HepG2 (cell line): ENCODE results near the gene UBL5. TPM values are rescaled to one million over a fixed set of nuclear protein-coding genes. Genes with fewer than 3 reads are reported as not detected.

Experiments used
- DDIT3 ChIP-seq: sonication (generic); formaldehyde crosslinking; IDR thresholded peaks from 2 replicates; pipeline ENCODE4 v1.4.0; 2020; ENCODE audit warnings: mild to moderate bottlenecking, missing genetic modification reagents
- DRAP1 ChIP-seq: IDR thresholded peaks from 2 replicates; pipeline ENCODE4 v1.6.1; 2016; ENCODE audit warnings: missing genetic modification reagents, missing compliant biosample characterization
- EEA1 ChIP-seq: sonication (generic); formaldehyde crosslinking; IDR thresholded peaks from 2 replicates; pipeline ENCODE4 v1.5.1; 2020; ENCODE audit warnings: mild to moderate bottlenecking, missing genetic modification reagents, borderline replicate concordance
- ELF4 ChIP-seq: sonication (generic); formaldehyde crosslinking; IDR thresholded peaks from 2 replicates; pipeline ENCODE4 v1.5.0; 2020; ENCODE audit warnings: missing genetic modification reagents, mild to moderate bottlenecking, moderate library complexity, borderline replicate concordance
- FIP1L1 ChIP-seq: fragments of 200-400 bp; formaldehyde crosslinking; IDR thresholded peaks from 2 replicates; pipeline ENCODE4 v1.6.1; 2018; ENCODE audit warnings: low read depth, mild to moderate bottlenecking, low read length, moderate library complexity, borderline replicate concordance; ENCODE audit not compliant: insufficient read depth
- GPN1 ChIP-seq: sonication (generic); formaldehyde crosslinking; IDR thresholded peaks from 2 replicates; pipeline ENCODE4 v1.5.1; 2020; ENCODE audit warnings: missing genetic modification reagents, borderline replicate concordance
- HCFC1 ChIP-seq: fragments of 150-350 bp; IDR thresholded peaks from 2 replicates; pipeline ENCODE4 v1.6.1; 2014; ENCODE audit warnings: low read depth, low read length
- HDAC2 ChIP-seq: sonication (generic); formaldehyde crosslinking; IDR thresholded peaks from 2 replicates; pipeline ENCODE4 v1.4.0; 2020; ENCODE audit warnings: missing genetic modification reagents
- HMGA1 ChIP-seq: sonication (generic); formaldehyde crosslinking; conservative IDR thresholded peaks from 2 replicates; pipeline ENCODE4 v1.4.0; 2020; ENCODE audit warnings: missing genetic modification reagents
- HNRNPLL ChIP-seq: fragments of 200-400 bp; formaldehyde crosslinking; IDR thresholded peaks from 2 replicates; pipeline ENCODE4 v1.6.1; 2017; ENCODE audit warnings: mild to moderate bottlenecking, low read depth, low read length; ENCODE audit not compliant: poor library complexity, severe bottlenecking
- MAFG ChIP-seq: sonication (generic); formaldehyde crosslinking; IDR thresholded peaks from 2 replicates; pipeline ENCODE4 v1.5.1; 2020; ENCODE audit warnings: mild to moderate bottlenecking, missing genetic modification reagents
- MAX ChIP-seq: IDR thresholded peaks from 2 replicates; pipeline ENCODE4 v1.6.1; 2012; ENCODE audit warnings: inconsistent platforms
- MTERF4 ChIP-seq: sonication (generic); formaldehyde crosslinking; IDR thresholded peaks from 2 replicates; pipeline ENCODE4 v1.8.0; 2023; ENCODE audit warnings: mild to moderate bottlenecking, missing genetic modification reagents
- NFE2L1 ChIP-seq: sonication (generic); formaldehyde crosslinking; IDR thresholded peaks from 2 replicates; pipeline ENCODE4 v1.4.0; 2020; ENCODE audit warnings: missing genetic modification reagents, mild to moderate bottlenecking, borderline replicate concordance
- NKX3-1 ChIP-seq: sonication (generic); formaldehyde crosslinking; IDR thresholded peaks from 2 replicates; pipeline ENCODE4 v1.5.0; 2020; ENCODE audit warnings: missing genetic modification reagents
- PAX8 ChIP-seq: sonication (generic); formaldehyde crosslinking; IDR thresholded peaks from 2 replicates; pipeline ENCODE4 v1.8.0; 2022; ENCODE audit warnings: mild to moderate bottlenecking, missing genetic modification reagents, borderline replicate concordance
- POLR2A ChIP-seq, 2 experiments: IDR thresholded peaks; 2 replicates each; pipeline ENCODE4 v1.6.1; 2011; ENCODE audit warnings: low read depth in 2 of 2, low read length in 2 of 2, mild to moderate bottlenecking in 1 of 2, moderate library complexity in 1 of 2; ENCODE audit not compliant: insufficient read depth in 1 of 2
- RFXAP ChIP-seq: sonication (generic); formaldehyde crosslinking; IDR thresholded peaks from 2 replicates; pipeline ENCODE4 v1.4.0; 2020; ENCODE audit warnings: missing genetic modification reagents, borderline replicate concordance
- RORA ChIP-seq: sonication (generic); formaldehyde crosslinking; IDR thresholded peaks from 2 replicates; pipeline ENCODE4 v1.5.0; 2020; ENCODE audit warnings: mild to moderate bottlenecking, missing genetic modification reagents, moderate library complexity
- SOX13 ChIP-seq, 3 experiments: fragments of 450-650 bp in 1 of 3; sonication (generic) in 1 of 3; formaldehyde crosslinking in 1 of 3; IDR thresholded peaks in 2 of 3; conservative IDR thresholded peaks in 1 of 3; 2 replicates each; pipeline versions ENCODE4 v1.5.0 to v1.6.1; 2016 to 2020; ENCODE audit warnings: antibody characterized with exemption in 1 of 3, mild to moderate bottlenecking in 1 of 3, missing compliant biosample characterization in 1 of 3, missing genetic modification reagents in 1 of 3, moderate library complexity in 1 of 3
- SP1 ChIP-seq, 2 experiments: fragments of 450-650 bp in 1 of 2; sonication (generic) in 1 of 2; formaldehyde crosslinking in 1 of 2; IDR thresholded peaks; 2 replicates each; pipeline versions ENCODE4 v1.4.0 to v1.6.1; 2016 to 2020; ENCODE audit warnings: missing genetic modification reagents in 1 of 2
- TBP ChIP-seq: sonication (generic); formaldehyde crosslinking; IDR thresholded peaks from 2 replicates; pipeline ENCODE4 v1.5.0; 2020; ENCODE audit warnings: missing genetic modification reagents
- TGIF2 ChIP-seq: IDR thresholded peaks from 2 replicates; pipeline ENCODE4 v1.6.1; 2016; ENCODE audit warnings: control low read depth, missing compliant biosample characterization
- XBP1 ChIP-seq: sonication (generic); formaldehyde crosslinking; IDR thresholded peaks from 2 replicates; pipeline ENCODE4 v1.5.0; 2020; ENCODE audit warnings: missing genetic modification reagents
- ZNF10 ChIP-seq: sonication (generic); formaldehyde crosslinking; IDR thresholded peaks from 2 replicates; pipeline ENCODE4 v1.4.0; 2020; ENCODE audit warnings: mild to moderate bottlenecking, low read depth, missing genetic modification reagents, borderline replicate concordance
- ZNF253 ChIP-seq: sonication (generic); formaldehyde crosslinking; IDR thresholded peaks from 2 replicates; pipeline ENCODE4 v1.8.0; 2022; ENCODE audit warnings: mild to moderate bottlenecking, missing genetic modification reagents, borderline replicate concordance
- ZNF775 ChIP-seq: sonication (generic); formaldehyde crosslinking; IDR thresholded peaks from 2 replicates; pipeline ENCODE4 v1.4.0; 2020; ENCODE audit warnings: missing genetic modification reagents, mild to moderate bottlenecking, moderate library complexity, borderline replicate concordance
- ZNF792 ChIP-seq: IDR thresholded peaks from 2 replicates; pipeline ENCODE4 v1.6.1; 2016
- polyA plus RNA-seq, 8 experiments: library from polyadenylated mRNA; depleted of rRNA in 3 of 8; stranded (reverse) in 7 of 8; unstranded in 1 of 8; fragments of >200 nt; fragmentation: Illumina TruSeq in 4 of 8; extraction: Trizol in 4 of 8; gene quantifications; 2 replicates each; pipeline versions ENCODE4 v1.2.1 to v1.2.3, GENCODE V29; 2011 to 2016; ENCODE audit warnings: low read depth in 4 of 8, missing spikeins in 1 of 8, mixed read lengths in 1 of 8; ENCODE audit not compliant: insufficient read depth in 1 of 8
- total RNA-seq, 5 experiments: library from RNA; depleted of rRNA; stranded (reverse); fragments of >200 nt; fragmentation: Illumina TruSeq; extraction: Trizol; gene quantifications; 2 replicates each; pipeline ENCODE4 v1.2.3, GENCODE V29; 2016; ENCODE audit warnings: low read depth in 1 of 5

UBL5 gene
- total and polyA plus RNA-seq, 2 of the 13 experiments (the other 11 are each of a cell fraction or from before 2014, with no cell fraction given), result 373 to 487 TPM

GRCh38 chr19:9827289-9828238, at the start of gene UBL5 (continued):
- TF ChIP-seq DRAP1 (CRISPR knock-in tag) (peak; percentile 89), ZNF792 (CRISPR knock-in tag) (peak; percentile 91), RORA (CRISPR knock-in tag) (no peak), ELF4 (CRISPR knock-in tag) (peak; percentile 57; the same call in 1 of the 2 replicates), HCFC1 (peak; percentile 70), GPN1 (CRISPR knock-in tag) (no peak), RFXAP (no peak; the same call in 1 of the 2 replicates), FIP1L1 (no peak), ZNF253 (CRISPR knock-in tag) (no peak), MAX (peak; percentile 64; the same call in 1 of the 2 replicates), DDIT3 (CRISPR knock-in tag) (no peak), MAFG (CRISPR knock-in tag) (no peak), HMGA1 (CRISPR knock-in tag) (no peak), NFE2L1 (no peak), POLR2A (IDR thresholded peaks at IDR 0.05; ENCODE audit: insufficient read depth in 1 of 2, low read depth in 2 of 2, low read length in 2 of 2) (peak; percentile 57 to 91), NKX3-1 (CRISPR knock-in tag) (0 out of 2 replicates have a peak, but pooled peaks have one; percentile 15), ZNF775 (CRISPR knock-in tag) (no peak), TBP (no peak), PAX8 (no peak), TGIF2 (CRISPR knock-in tag) (peak; percentile 52; the same call in 1 of the 2 replicates), HNRNPLL (no peak), SOX13 (IDR thresholded peaks at IDR 0.05) (no peak), SOX13 (CRISPR knock-in tag; conservative IDR thresholded peaks at IDR 0.05 in 1 of 2, IDR thresholded peaks at IDR 0.05 in 1 of 2) (peak in 1 of 2 experiments; percentile 21; a peak in 1 of 4 replicates), EEA1 (CRISPR knock-in tag) (peak; percentile 69; the same call in 1 of the 2 replicates), ZNF10 (CRISPR knock-in tag) (no peak), HDAC2 (CRISPR knock-in tag) (peak; percentile 67), SP1 (IDR thresholded peaks at IDR 0.05) (no peak), SP1 (CRISPR knock-in tag; IDR thresholded peaks at IDR 0.05) (peak; percentile 86), MTERF4 (CRISPR knock-in tag) (peak; percentile 84), XBP1 (no peak)
